Activated CD4-positive, CD25-positive, alpha-beta regulatory T cell treated with anti-CD3 and anti-CD28 coated beads, Interleukin-2, amount 50 U/mL, for 72 hours (primary cell): ENCODE data around the gene NDRG3.
A peak's percentile ranks its signal among the peaks of the same experiment; 100 is the strongest.
"Not testable (repeated sequence)": the region's sequence is repeated elsewhere in the genome, so short reads cannot be mapped to it uniquely, and the experiment has no call there.

Experiments used
- DNase-seq: peaks from one replicate; pipeline ENCODE4 v3.0.0; 2021

Gene NDRG3

DNA sequence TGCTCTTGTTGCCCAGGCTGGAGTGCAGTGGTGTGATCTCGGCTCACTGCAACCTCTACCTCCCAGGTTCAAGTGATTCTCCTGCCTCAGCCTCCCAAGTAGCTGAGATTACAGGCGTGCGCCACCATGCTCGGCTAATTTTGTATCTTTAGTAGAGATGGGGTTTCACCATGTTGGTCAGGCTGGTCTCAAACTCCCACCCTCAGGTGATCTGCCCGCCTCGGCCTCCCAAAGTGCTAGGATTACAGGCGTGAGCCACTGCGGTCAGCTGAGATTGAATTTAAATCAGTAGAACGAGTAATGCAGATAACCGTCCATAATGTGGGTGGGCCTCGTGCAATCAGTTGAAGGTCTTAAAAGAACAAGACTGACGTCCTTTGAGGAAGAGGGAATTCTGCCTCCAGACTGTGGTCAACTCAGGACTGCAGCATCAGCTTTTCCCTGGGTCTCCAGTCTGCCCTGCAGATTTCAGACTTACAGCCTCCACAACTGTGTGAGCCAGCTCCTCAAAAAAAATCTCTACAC is 107.0 kb downstream of the NDRG3 start:
- DNase-seq = not testable (repeated sequence)

DNA sequence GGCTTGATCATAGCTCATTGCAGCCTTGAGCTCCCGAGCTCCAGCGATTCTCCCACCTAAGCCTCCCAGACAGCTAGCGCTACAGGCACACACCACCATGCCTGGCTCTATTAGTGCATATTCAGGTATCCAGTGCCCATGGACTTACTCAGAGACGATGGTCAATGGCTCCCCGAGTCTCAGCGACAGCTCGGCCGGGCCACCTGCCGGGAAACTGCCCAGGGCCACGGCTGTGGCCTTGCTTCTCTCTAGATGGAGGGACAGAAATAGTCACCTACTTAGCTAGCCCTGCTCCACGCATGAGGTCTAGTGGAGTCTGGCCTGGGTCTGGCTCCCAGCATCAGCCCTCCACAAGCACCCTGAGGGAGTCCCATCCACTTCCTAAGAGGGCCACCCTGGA is 111.5 kb downstream of the NDRG3 start:
- DNase-seq = no peak

DNA sequence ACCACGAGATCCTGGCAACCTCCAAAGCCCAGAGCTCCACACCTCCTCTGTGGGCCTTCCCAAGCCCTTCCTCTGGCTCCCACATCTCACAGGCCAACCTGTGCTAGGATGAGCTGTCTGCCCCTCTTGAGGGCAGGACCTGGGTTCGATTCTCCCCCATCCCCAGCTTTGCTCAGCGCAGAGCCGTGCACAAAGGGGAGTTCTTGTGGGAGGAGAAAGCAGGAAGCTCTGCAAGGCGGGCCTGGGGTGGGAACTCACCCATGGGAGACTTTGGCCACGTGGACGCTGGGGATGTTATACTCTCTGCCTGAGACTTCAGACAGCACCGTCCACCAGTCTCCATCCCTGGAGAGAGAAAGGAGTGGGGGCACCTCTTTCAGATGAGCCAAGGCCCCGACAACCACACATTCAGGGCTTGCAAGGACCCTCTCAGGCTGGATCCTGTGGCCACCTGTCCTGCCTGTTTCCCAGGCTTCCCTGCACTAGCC is 112.6 kb downstream of the NDRG3 start:
- no peak for DNase-seq

DNA sequence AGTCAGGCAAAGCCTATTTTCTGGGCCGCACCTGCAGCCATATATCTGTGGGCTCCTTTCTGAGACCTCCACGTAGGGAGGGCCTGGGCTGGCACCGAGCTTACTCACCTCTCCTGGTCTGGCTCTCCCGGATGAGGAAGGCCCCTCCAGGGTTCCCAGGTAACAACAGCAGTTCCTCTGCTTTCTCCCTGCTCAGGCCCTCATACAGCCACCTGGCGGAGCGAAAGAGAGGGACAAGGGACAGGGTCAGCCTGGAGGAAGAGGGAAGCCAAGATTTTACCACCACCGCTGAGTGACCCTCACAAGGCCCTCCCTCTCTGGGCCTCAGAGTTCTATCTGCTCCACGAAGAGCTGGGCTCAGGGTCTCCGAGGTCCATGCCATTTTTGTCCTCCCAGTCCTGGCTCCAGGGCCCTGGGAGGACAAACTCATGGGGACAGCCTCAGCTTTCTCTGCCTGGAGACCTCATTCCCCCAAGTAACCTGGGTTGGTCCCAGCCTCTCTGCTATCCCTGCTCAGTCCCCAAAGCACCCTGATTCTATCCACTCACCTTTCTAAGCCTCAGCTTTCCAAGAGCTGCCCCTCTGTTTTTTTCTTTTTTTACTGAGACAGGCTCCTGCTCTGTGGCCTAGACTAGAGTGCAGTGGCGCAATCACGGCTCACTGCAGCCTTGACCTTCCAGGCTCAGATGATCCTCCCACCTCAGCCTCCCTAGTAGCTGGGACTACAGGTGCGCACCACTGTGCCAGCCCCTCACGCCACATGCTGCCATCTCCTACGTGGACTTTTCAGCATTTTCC is 113.2 kb downstream of the NDRG3 start:
- no peak for DNase-seq

DNA sequence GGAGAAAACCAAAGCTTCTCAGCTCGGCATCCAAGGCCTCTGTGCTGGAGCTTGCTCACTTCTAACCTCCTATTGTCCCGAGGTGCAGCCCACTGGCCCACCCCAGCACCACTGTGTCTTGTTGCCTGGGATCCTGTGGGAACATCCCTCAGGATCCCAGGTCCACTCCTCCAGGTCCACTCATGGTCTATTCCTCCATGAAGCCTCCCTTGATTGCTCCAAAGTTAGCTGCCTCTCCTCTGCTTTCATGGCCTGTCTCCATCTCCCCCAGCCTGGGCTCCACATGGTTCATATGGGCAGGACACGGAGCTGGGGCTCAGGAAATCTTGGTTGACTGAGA is 113.8 kb downstream of the NDRG3 start:
- no peak for DNase-seq

DNA sequence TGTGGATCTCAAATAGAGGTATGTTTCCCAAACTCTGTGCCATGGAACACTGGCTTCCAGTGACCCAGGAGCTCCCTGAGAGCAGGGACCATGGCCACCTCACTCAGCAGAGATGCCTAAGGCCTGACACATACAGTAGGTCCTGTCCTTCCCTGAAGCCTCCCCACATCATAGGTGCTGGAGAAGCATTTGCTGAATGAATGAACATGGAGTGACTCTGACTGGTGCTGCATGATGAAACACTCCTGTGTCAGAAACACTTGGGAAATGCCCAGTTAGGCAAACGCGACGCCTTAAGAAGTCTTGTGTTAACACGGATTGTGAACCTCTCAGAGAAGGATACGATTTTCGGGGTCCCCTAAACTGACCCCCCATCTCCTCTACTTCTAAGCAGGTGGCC is 114.2 kb downstream of the NDRG3 start:
- no peak for DNase-seq

DNA sequence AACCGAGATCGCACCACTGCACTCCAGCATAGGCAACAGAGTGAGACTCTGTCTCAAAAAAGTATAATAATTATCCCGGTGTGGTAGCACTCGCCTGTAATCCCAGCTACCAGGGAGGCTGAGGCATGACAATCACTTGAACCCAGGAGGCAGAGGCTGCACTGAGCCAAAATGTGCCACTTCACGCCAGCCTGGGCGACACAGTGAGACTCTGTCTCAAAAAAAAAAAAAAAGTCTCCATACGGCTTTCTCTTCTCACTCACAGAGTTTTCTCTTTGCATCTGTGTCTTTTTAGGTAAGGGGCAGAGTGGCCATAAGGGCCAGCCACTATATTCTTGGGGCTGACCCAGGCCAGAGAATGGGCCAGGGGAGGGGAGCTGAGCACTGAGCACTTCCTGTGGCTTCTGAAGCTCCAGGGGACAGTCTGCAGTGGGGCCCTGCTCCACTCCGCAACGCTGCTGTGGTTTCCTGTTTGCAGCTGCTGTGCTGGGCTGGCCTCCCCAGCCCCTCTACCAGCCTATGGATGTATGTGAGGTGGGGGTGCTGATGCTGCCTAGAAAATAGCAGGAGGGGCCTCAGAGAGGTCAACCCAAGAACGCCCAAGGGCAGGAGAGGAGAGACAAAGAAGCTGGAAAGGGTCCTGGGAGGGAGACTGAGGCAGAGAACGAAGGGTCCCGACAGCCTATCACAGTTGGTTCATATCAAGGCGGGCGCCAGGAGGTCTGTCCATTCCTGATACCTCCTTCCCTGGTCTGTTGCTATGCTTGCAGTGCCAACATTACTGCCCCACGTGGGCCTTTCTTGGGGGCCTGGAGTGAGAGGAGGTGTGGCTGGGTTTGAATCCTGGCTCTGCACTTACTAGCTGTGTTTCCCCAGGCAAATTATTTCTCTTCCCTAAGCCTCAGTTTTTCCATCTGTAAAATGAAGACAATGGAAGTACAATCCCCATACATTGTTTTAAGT is 115.9 kb downstream of the NDRG3 start:
- no peak for DNase-seq

DNA sequence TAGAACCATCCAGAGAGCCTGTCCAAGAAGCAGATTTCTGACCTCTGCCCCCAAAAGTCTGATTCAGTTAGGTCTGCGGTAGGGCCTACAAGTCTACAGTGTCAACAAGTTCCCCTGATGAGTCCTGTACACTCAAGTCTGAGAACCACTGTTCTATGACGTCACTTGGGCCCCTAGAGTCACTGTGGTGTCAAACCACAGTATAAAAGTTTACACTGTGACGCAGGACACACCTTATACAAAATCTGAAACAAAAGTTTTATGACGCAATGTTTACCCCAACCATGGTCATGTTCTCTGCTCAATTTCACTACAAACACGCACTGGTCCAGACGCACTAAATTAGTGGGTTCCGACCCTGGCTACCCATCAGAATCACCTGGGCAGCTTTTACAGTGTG is 117.8 kb downstream of the NDRG3 start:
- DNase-seq = no peak

DNA sequence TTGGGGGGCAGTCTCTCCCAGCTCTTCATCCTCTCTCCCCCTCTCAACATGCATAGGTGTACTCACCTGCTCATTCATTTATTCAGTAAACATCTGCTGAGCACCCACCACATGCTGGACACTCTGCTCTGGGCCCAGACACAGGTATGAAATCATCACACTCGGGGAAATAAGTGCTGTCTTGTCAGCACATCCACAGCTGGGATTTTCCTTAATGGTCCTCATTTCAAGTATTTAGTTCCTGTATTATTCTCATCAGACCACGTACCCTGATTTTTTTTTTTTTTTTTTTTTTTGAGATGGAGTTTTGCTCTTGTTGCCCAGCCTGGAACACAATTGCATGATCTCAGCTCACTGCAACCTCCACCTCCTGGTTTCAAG is 121.0 kb downstream of the NDRG3 start:
- DNase-seq = no peak

DNA sequence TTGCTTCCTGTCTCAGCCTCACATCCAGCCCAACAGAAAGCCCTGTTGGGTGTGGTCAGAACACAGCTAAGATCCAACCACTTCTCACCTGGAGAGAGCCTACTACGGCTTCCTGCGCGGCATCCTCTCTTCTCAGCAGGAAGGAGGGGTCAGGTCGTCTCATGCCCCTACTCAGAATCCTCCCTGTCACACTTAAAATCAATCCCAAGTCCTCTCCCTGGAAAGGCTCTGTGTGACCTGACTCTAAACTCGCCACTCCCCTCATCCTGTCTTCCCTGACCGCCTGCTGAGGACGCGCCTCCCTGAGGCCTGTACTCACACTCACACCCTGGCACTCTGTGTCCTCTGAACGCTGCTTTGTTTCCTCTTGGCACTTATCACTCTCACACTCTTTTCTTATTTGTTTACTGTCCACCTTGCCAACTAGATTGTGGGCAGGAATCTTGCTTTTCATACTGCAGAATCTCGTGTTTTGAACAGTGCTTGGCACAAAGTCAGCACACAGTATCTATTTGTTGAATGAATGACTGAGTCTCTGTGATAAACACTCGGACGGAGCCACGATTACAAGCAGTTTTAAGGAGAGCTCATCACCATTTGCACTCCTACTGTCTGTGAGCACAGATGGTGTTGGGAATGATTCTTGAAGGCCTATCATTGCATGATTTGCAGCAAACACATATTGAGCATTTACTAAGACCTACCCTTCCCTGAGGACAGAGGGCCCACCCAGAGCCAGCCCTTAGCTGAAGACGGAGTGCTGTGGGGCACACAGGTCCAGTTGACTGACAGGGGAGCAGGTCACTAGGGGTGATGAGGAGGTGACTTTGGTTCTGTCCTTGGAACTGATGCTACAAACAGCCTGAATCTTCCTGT is 121.6 kb downstream of the NDRG3 start:
- no peak for DNase-seq

DNA sequence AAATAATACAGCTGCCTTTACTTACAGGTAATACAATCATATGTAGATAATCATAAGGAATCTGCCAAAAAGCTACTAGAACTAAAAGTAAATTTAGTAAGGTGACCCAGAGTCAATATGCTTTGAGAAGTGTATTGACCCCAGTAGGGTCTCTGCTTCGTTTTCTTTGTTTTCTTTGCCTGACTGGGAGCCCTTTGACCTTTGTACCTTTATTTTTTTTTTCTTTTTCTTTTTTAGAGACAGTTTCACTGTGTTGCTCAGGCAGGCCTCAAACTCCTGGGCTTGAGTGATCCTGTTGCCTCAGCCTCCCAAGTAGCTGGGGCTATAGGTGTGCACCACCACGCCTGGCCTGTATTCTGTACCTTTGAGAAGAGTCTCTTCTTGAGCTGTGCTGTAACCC is 122.4 kb downstream of the NDRG3 start:
- no peak for DNase-seq

DNA sequence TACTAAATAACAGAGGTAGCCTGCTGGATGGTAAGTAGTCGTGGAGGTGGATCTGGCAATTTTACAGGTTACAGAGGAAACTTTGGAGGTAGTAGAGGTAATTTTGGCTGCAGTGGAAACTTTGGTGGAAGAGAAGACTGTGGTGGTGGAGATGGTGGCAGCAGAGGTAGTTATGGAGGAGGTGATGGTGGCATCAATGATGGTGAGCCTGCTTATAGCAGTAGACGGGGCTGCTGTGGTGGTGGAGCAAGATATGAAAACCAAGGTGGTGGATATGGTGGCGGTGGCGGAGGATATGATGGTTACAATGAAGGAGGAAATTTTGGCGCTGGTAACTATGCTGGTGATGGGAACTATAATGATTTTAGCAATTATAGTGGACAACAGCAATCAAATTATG is 125.0 kb downstream of the NDRG3 start:
- DNase-seq = no peak

DNA sequence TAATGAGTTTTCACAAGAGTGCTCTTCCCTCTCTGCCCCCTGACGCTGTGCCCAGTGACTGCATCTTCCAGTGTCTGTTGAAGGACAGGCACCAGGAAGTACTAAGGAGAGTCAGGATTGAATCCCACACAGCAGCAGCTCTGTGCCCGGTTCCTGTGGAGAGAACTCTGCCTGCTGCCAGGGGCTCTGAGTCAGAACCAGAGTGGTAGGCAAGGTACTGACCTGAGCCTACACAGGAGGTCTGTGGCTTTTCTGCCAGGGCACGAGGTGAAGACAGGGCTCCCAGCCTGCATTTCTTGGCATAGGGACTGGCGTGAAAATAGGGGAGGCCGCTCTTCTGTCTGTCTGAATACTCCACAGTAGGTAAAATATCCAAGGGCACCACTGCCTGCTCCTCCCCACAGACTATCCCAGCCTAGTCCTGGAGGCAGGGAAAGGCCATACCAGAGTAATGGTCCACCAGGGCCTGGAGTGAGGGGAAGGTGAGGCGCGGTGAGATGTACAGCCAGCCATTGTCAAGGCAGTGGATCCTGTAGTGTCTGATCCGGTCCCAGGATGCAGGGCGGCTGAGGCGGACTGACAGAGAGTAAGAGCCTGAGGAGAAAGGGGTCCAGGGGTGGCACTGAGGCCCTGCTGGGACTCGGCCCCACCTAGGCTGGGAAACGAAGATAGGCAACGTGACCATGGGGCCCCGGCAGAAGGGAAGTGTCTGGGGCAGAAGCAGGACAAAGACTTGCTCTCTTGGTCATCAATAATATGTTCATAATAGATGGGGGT is 130.9 kb downstream of the NDRG3 start:
- DNase-seq = no peak

DNA sequence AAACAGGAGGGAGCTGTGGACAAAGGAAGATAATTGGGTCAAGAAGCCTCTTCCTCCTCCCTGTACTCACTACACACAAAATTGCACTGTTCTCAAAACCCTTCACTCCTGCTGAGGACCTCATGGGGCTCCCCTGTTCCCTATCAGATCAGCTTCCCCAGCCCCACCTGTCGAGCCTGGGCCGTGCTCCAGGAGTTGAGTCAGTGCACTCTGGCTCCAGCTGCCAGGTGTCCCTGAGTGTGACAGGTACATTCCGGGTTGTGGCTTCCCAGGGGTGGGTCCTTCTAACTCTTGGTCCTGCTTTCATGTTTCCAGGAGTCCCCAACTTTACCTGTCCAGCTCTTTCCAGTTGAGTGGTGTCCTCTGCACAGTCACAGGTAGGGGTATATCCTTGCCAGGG is 131.9 kb downstream of the NDRG3 start:
- no peak for DNase-seq

DNA sequence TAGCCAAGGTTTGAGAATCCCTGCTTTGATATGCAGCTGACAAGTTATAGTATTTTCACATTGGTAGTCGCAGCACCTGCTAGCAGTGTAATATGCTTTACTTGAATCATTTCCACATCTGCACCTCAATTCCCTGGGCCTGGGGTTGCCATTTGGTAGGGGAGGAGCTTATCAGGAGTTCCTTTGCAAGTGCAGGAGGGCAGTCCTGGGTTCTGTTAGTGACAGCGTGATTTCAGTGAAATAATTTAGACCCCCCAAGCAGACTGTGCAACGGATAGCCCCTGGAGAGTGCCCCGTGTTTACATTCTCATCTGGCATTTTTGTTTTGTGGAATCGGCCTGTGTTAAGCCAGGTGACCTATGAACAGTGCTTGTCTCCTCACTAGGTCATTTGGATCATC is 134.3 kb downstream of the NDRG3 start:
- no peak for DNase-seq

DNA sequence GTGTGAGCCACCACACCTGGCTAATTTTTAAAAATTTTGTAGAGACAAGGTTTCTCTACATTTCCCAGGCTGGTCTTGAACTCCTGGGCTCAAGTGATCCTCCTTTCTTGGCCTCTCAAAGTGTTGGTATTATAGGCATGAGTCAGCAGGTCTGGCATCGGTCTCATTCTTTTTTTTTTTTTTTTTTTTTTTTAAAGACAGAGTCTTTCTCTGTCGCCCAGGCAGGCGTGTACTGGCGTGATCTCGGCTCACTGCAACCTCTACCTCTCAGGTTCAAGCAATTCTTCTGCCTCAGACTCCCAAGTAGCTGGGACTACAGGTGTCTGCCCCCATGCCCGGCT is 137.5 kb downstream of the NDRG3 start:
- DNase-seq = not testable (repeated sequence)

DNA sequence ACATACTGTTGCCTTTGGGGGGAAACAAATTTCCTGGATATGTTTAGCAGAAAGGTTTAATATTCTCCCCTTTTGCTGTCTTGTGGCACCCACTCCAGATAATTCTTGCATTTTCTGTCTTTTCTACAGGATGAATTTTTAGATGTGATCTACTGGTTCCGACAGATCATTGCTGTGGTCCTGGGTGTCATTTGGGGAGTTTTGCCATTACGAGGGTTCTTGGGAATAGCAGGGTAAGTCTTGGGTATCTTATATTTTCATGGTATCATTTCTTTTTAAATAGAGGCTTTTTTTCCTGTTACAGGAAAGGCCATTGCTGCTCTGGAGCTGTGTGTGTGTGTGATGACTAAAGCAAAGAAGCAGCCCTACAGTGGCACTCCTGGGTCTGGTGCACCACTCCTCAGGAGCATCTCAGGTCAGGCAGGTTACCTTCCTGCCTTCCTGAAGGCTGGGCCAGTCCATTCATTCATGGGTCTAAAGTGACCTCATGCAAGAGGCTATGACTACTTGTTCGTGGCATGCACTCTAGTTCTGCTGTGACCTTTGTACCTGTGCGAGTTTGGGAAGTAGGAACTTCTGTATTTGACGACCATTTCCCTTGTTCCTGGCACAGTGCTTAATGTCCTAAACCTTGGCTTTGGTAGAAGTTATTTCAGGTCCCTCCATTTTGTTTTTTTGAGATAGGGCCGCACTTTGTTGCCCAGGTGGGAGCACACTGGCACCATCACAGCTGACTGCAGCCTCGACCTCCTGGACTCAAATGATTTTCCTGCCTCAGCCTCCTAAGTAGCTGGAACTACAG is 138.1 kb downstream of the NDRG3 start:
- no peak for DNase-seq

DNA sequence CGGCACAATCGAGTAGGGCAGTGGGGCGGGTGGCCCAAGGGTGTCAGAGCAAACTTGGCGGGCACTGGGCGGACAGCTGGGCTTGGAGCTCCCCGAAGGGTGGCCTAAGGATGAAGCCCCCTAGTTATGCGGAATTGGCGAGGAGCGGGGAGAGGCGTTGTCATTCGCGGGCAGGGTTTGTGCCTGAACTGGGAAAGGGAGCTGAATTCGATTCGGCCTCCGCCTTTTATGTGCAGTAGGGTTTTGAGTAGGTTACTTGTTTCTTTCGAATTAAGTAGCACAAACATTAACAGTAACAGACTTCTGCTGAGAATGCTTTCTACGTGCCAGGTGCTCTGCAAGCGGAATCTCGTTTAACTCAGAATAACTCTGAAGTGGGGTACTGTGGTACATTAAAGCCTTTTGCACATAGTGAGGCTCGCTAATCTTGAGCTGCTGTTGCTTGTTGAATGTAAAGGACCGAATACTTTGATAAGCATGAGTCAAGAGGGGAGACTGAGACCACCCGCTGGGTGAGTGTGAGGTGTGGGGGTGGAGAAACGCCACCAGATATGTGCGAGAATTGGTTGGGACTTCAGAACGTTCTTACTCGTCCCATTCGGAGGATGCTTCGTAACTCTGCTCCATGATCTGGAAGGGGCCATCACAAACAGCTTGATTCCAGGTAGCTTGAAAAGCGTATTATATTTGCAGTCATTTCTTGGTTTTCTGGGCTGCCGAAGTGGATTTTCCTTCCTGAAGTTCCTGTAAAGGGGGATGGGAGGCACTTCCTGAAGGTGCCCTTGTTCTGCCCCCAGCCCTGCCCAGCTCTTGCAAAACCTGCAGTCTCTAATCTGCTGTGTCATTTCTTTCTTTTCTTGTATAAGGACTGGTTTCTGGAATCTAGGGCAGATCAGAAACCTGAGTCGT is 139.5 kb downstream of the NDRG3 start:
- no peak for DNase-seq

DNA sequence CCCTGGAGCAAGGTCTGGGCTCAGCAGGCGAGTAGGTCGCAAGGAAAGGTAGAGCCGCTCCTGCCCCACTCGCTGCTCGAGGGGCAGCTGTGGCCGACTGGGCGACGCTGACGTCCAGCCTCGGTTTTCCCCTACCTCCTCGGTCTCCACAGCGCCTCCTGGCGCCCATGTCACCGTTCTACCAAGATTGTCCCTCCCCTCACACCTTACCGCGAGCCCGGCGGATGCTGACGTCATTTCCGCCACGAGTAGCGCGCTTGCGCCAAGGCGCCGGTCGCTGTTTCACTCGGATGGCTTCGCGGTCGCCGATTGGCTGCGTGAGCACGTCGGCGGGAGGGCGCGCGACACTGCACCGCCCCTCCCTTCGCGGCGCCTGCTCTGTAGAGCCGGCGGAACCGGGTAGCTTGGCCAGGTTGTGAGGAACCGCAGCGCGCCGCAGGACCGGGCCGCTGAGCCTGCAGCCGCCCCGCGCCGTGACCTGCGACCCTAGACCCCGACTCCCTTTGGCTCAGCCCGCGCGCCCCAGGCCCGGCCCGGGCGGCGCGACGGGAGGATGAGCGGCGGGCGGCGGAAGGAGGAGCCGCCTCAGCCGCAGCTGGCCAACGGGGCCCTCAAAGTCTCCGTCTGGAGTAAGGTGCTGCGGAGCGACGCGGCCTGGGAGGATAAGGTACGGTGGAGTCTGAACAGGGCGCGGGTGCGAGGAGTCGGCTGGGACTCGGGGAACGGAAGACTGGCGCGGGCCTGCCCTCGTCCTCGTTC is 140.3 kb downstream of the NDRG3 start, which contains the start of gene RAB5IF:
Gene RAB5IF, plus strand, starts transcription at position 381 of the 759 bp plus-strand sequence. Its CDS starts 173 bp downstream, at position 554.
- peak; percentile 99 for DNase-seq
